ENCODE results near the gene UBE2K.

UBE2K gene

GRCh38 chr4:39825741-39826231, 127.8 kb downstream of the UBE2K start:
- DNase-seq (ENCODE audit: insufficient read length, low spot score) (no peak), FAIRE-seq (no peak)
- TF ChIP-seq CTCF (IDR thresholded peaks at IDR 0.05; ENCODE audit: insufficient read depth, missing control alignments) = no peak

Measured in D721Med (cell line).